Panc1 (cell line): ENCODE data around the gene GOLGA6A. TPM values are rescaled to one million over a fixed set of nuclear protein-coding genes. Genes with fewer than 3 reads are reported as not detected.
"Not testable (repeated sequence)": the region's sequence is repeated elsewhere in the genome, so short reads cannot be mapped to it uniquely, and the experiment has no call there.

Source experiments
- ATAC-seq: fragments of 200-7000 bp; cut with Tn5 transposase; 2 replicates; pipeline ENCODE4 v1.9.1; 2020; ENCODE audit warnings: mild to moderate bottlenecking, moderate library complexity
- Bru-seq: library from RNA; stranded (reverse); fragments of 400-500 nt; gene quantifications from one replicate; lab custom pipeline; 2021; lab: Mats Ljungman, UMichigan
- BruChase-seq, 2 experiments: library from RNA; stranded (reverse); fragments of 400-500 nt; gene quantifications; one replicate each; lab custom pipeline; 2021; lab: Mats Ljungman, UMichigan
- BruUV-seq: library from RNA; stranded (reverse); fragments of 400-500 nt; replicated peaks from 2 replicates; lab custom pipeline; 2021; lab: Mats Ljungman, UMichigan
- CTCF ChIA-PET: fragments of 300-600 bp; sonication (Branson Sonifier 250); formaldehyde crosslinking; loops from one replicate; lab custom pipeline; 2022; ENCODE audit warnings: antibody characterized with exemption; lab: Charles Lee
- POLR2A ChIA-PET: fragments of 300-600 bp; sonication (Branson Sonifier 250); formaldehyde crosslinking; loops from one replicate; lab custom pipeline; 2022; ENCODE audit warnings: antibody characterized with exemption; lab: Charles Lee
- DNase-seq: peaks from one replicate; pipeline ENCODE4 v3.0.0-alpha.2; 2010; ENCODE audit warnings: low read depth, low spot score
- H3K27ac ChIP-seq: 2 replicates; pipeline ENCODE4 v1.5.1; 2011; ENCODE audit warnings: mild to moderate bottlenecking, low read length, inconsistent platforms
- H3K27me3 ChIP-seq: fragments of 200-500 bp; sonication (Bioruptor generic); 2 replicates; pipeline ENCODE4 v1.6.0; 2014; ENCODE audit warnings: low read length, inconsistent platforms; ENCODE audit not compliant: control insufficient read depth, insufficient read depth
- H3K36me3 ChIP-seq: fragments of 200-500 bp; sonication (Bioruptor generic); 2 replicates; pipeline ENCODE4 v1.5.1; 2014; ENCODE audit warnings: inconsistent platforms, mild to moderate bottlenecking, low read length, moderate library complexity; ENCODE audit not compliant: control insufficient read depth, insufficient read depth
- H3K4me1 ChIP-seq: 2 replicates; pipeline ENCODE4 v1.5.1; 2011; ENCODE audit warnings: inconsistent platforms, mild to moderate bottlenecking, low read length, moderate library complexity; ENCODE audit not compliant: control insufficient read depth, insufficient read depth
- H3K4me3 ChIP-seq, 2 experiments: 2 replicates each; pipeline ENCODE4 v1.5.1; 2011 to 2012; ENCODE audit warnings: low read depth in 2 of 2, low read length in 2 of 2, mild to moderate bottlenecking in 2 of 2, inconsistent platforms in 1 of 2, moderate library complexity in 1 of 2
- H3K9me3 ChIP-seq: fragments of 200-500 bp; sonication (Bioruptor generic); 2 replicates; pipeline ENCODE4 v1.5.1; 2014; ENCODE audit warnings: low read depth, mild to moderate bottlenecking, inconsistent platforms, low read length, moderate library complexity; ENCODE audit not compliant: control insufficient read depth, insufficient read depth
- CTCF ChIP-seq: fragments of 450-650 bp; IDR thresholded peaks from 2 replicates; pipeline ENCODE4 v1.5.1; 2017; ENCODE audit warnings: mild to moderate bottlenecking
- POLR2AphosphoS5 ChIP-seq: IDR thresholded peaks from 2 replicates; pipeline ENCODE4 v1.6.1; 2012; ENCODE audit warnings: mild to moderate bottlenecking, low read depth, low read length, moderate library complexity
- REST ChIP-seq, 2 experiments: IDR thresholded peaks; 2 replicates each; pipeline ENCODE4 v1.6.1; 2011 to 2012; ENCODE audit warnings: low read depth in 2 of 2, control low read depth in 1 of 2, low read length in 1 of 2, mild to moderate bottlenecking in 1 of 2, moderate library complexity in 1 of 2; ENCODE audit not compliant: insufficient read depth in 1 of 2
- SIN3A ChIP-seq: IDR thresholded peaks from 2 replicates; pipeline ENCODE4 v1.6.1; 2012; ENCODE audit warnings: low read depth, mild to moderate bottlenecking, low read length, moderate library complexity, borderline replicate concordance; ENCODE audit not compliant: insufficient read depth
- TCF7L2 ChIP-seq: IDR thresholded peaks from 2 replicates; pipeline ENCODE4 v1.6.1; 2011; ENCODE audit warnings: mild to moderate bottlenecking, low read depth, low read length, inconsistent platforms
- in situ Hi-C: cut with HindIII; loops from 2 replicates; pipeline ENCODE4 v1.10.0; 2016; ENCODE audit warnings: low sequenced_read_pairs, low pct_unique_long_range_greater_than_20kb
- intact Hi-C: fragments of 100-400 bp; cut with micrococcal nuclease; formaldehyde crosslinking; loops from one replicate; pipeline ENCODE4 v1.10.0; 2022; ENCODE audit not compliant: unreplicated experiment
- long read RNA-seq: library from polyadenylated mRNA; unstranded; transcript quantifications from one replicate; pipeline ENCODE4 v2.0.0, GENCODE V29; 2021; ENCODE audit not compliant: unreplicated experiment
- polyA plus RNA-seq: library from polyadenylated mRNA; unstranded; fragments of >200 nt; gene quantifications from one replicate; pipeline ENCODE4 v1.2.1, GENCODE V29; 2012; ENCODE audit warnings: missing spikeins; ENCODE audit not compliant: insufficient read length
- total RNA-seq: library from RNA; stranded (reverse); gene quantifications from one replicate; pipeline ENCODE4 v1.2.1, GENCODE V29; 2021; ENCODE audit not compliant: unreplicated experiment

Gene GOLGA6A
- total RNA-seq (0.05 TPM), Bru-seq, nascent RNA (percentile 7 among the genes with signal in this experiment), BruChase-seq, experiment 1, labeled RNA remaining after a 2-hour chase (percentile 7 among the genes with signal in this experiment), BruChase-seq, experiment 2, labeled RNA remaining after a 6-hour chase (percentile 19 among the genes with signal in this experiment)
- not detected for polyA plus RNA-seq
- long read RNA-seq = 0 reads

GRCh38 chr15:74082450-74082849 is at the start of gene GOLGA6A:
Gene GOLGA6A, minus strand, starts transcription at chr15:74082550. Its CDS starts 41 bp downstream, at chr15:74082509.
- H3K9me3 ChIP-seq, intact Hi-C loops, CTCF ChIA-PET, DNase-seq, H3K4me1 ChIP-seq, BruUV-seq, H3K36me3 ChIP-seq, POLR2A ChIA-PET, H3K4me3 ChIP-seq, H3K27me3 ChIP-seq, ATAC-seq, H3K27ac ChIP-seq, in situ Hi-C loops: not testable (repeated sequence)

- ATAC-seq (no peak), DNase-seq (no peak)
- H3K27me3 ChIP-seq = peaks cover 16% of the 10 kb centered on the region; the same call in 1 of the 2 replicates
- H3K4me3 ChIP-seq = no peak overlapping the region
- no peaks in the 10 kb centered on the region for H3K36me3 ChIP-seq
- BruUV-seq = no TSS peak
- in situ Hi-C loops = no loop called here
- ChIA-PET CTCF (interaction anchor here (1.1 kb wide), 1 partner anchor 176 kb away, joined by 3 read pairs; no protein-coding TSS in a partner anchor), POLR2A (no interaction called here)
- H3K27ac ChIP-seq = no peak overlapping the region
- H3K9me3 ChIP-seq = no peaks in the 10 kb centered on the region
- no peak for TF ChIP-seq TCF7L2
- TF ChIP-seq REST (IDR thresholded peaks at IDR 0.05; ENCODE audit: insufficient read depth in 1 of 2, low read depth in 2 of 2, low read length in 1 of 2) = no peak
- no peak for TF ChIP-seq SIN3A
- no peak for TF ChIP-seq CTCF
- no peak for TF ChIP-seq POLR2AphosphoS5
- H3K4me1 ChIP-seq = peaks cover 14% of the 10 kb centered on the region
- intact Hi-C loops = no loop called here
These were observed 49.5 kb upstream of the GOLGA6A start for GRCh38 chr15:74131628-74132413.
